GM12865 (cell line): Measurements from ENCODE around the gene STRIP2.

Source experiments
- DNase-seq: peaks from one replicate; pipeline ENCODE4 v3.0.0; 2010; ENCODE audit warnings: low read depth
- H3K4me3 ChIP-seq: 2 replicates; pipeline ENCODE4 v1.5.1; 2011; ENCODE audit warnings: mild to moderate bottlenecking, low read depth, low read length, control low read depth
- CTCF ChIP-seq: IDR thresholded peaks from 2 replicates; pipeline ENCODE4 v1.5.1; 2011; ENCODE audit warnings: low read length, control low read depth, low read depth, inconsistent platforms; ENCODE audit not compliant: insufficient read depth; ENCODE audit errors: missing control alignments

The STRIP2 gene

DNA sequence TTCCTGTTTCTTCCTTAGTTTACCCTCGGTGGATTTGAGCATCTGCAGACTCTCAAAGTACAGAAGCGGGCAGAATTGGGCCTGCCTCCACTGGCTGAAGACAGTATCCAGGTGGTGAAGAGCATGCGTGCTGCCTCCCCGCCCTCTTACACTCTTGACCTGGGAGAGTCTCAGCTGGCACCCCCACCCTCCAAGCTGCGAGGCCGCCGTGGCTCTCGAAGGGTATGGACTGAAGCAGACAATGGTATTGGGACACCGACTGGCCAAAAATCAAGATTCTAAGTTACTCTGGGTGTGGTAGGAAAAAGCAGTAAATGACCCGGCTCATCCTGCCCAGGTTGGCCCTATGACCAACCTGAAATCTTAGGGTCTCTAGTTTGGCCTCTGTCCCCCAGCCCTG, 22.2 kb downstream of the STRIP2 start:
- TF ChIP-seq CTCF, result no peak
- no peak for DNase-seq
- no peak overlapping the region for H3K4me3 ChIP-seq

- no peak for DNase-seq
- no peak overlapping the region for H3K4me3 ChIP-seq
- TF ChIP-seq CTCF, result no peak
These were observed 22.9 kb downstream of the STRIP2 start for GRCh38 chr7:129457101-129457500.

DNA sequence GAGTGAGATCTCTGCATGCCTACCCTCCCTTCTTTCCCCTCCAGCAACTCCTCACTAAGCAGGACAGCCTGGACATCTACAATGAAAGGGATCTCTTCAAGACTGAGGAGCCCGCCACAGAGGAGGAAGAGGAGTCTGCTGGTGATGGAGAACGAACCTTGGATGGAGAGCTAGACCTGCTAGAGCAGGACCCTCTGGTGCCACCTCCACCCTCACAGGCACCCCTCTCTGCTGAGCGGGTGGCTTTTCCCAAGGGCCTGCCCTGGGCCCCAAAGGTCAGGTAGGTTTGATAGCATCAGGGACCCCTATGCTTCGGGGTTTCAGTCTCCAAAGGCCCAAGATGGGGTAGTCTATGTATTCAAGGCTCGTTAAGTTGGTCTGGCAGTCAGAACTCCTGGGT, 23.9 kb downstream of the STRIP2 start:
- DNase-seq, result no peak
- no peak overlapping the region for H3K4me3 ChIP-seq
- TF ChIP-seq CTCF, result no peak

- DNase-seq, result no peak
- no peak overlapping the region for H3K4me3 ChIP-seq
- no peak for TF ChIP-seq CTCF
These were observed 27.6 kb downstream of the STRIP2 start for GRCh38 chr7:129461809-129462208.

GRCh38 chr7:129462420-129462819, 28.2 kb downstream of the STRIP2 start:
- no peak for DNase-seq
- TF ChIP-seq CTCF, result no peak

DNA sequence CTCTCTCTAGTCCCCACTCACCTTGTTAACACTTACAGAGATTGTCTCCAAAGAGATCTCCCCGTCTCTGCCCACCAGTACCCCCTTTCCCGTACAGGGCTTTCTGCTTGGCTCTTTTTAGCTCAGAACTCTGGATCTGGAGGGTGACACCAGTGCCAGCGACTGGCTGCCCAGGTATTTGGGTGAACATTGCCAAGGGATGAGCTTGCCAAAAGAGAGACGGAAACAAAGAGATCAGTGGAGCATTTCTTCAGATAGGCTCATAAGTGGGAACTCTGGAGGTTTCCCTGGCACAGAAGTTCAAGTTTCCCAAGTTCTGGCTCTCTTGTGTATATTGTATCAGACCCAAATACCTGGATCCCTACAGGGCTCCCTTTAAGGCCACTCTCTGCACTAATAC, 30.0 kb downstream of the STRIP2 start:
- no peak for DNase-seq
- no peak overlapping the region for H3K4me3 ChIP-seq
- no peak for TF ChIP-seq CTCF

More at GRCh38 chr7:129462420-129462819, 28.2 kb downstream of the STRIP2 start:
- H3K4me3 ChIP-seq, result no peak overlapping the region

GRCh38 chr7:129465080-129465479, 30.8 kb downstream of the STRIP2 start:
- TF ChIP-seq CTCF, result no peak
- no peak overlapping the region for H3K4me3 ChIP-seq
- DNase-seq, result no peak
